HG02943 (cell line): ENCODE data around the gene TNIP1.

Experiments used
- ATAC-seq: cut with Tn5 transposase; IDR thresholded peaks from one replicate; pipeline ENCODE4 v1.9.1; 2021; ENCODE audit warnings: mild to moderate bottlenecking, low read depth, moderate library complexity; ENCODE audit not compliant: unreplicated experiment

The TNIP1 gene

DNA sequence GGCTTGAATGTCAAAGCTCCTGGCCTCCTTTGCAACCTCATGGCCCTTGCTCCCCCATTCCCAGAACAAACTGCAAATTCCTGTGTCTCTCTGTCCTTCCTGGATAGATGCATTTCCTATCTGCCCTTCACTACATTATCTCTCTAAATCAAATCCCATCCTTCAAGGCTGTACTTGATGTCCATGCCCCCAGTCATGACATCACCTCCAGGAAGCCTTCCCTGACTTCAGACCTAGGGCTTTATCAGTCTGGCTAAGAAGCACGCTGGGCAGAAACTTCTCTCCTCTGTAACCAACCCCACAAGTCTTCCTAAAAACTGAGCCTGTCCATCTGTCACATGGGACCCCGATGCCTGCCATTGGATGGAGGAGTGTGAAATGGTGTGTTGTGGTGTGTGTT is 25.7 kb upstream of the TNIP1 start:
- ATAC-seq = no peak

DNA sequence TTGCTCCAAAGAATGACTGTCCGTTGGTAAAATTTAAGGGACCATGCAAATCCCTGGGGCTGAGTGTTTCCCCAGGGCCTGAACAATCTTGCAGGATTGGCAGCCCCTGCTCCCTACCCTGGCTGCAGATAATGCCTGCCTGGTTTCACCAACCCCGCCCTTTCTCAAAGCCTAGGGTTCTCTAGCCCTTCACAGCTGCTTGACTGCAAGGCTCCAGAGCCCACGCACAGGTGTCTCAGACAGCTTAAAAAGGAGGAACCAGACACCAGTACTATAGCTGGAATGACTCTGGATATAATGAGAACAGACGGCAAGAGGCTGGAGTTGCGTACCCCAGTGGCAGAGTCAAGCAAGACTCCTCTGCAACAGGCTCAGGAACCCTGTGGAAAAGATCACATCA is 25.2 kb upstream of the TNIP1 start:
- ATAC-seq = no peak

GRCh38 chr5:151105561-151105960 is 24.7 kb upstream of the TNIP1 start:
- no peak for ATAC-seq

GRCh38 chr5:151104795-151105194 is 24.0 kb upstream of the TNIP1 start:
- no peak for ATAC-seq

DNA sequence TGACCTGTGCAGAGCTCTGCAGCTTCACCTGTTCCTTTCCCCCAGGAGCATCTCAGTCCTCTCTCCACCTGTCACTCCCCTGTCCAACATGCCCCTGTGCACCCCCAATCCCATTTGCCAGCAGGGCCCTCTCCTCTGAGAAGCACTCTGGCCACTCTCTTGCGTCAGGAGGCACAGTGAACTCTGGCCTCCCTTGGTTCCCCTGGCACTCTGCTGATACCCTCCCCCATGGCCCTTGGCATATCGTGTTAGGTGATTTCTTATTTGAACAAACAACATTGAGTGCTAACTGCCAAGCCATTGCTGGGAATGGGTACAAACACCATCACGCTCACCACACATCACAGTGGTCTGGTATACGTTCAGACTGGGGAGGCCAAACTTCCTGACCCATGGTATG is 20.9 kb upstream of the TNIP1 start:
- no peak for ATAC-seq

DNA sequence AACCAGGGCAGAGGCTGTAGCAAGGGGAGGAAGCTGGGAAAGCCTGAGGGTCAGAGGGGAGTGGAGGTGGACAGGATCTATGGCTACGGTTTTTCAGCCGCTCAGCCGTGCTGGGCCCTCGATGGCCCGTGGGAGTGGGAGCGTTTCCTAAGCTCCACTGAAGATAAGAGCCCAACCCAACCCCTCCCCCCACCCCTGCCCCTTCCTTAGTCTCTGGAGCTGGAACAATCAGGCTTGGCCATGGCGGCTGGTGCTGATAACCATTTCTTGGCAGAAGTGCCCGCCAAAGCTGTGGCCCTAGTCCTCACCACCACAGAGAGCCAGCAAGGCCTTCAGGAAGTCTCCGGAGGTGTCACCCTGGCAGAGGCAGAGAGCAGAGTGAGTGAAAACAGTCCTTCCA is 20.3 kb upstream of the TNIP1 start:
- ATAC-seq = no peak

DNA sequence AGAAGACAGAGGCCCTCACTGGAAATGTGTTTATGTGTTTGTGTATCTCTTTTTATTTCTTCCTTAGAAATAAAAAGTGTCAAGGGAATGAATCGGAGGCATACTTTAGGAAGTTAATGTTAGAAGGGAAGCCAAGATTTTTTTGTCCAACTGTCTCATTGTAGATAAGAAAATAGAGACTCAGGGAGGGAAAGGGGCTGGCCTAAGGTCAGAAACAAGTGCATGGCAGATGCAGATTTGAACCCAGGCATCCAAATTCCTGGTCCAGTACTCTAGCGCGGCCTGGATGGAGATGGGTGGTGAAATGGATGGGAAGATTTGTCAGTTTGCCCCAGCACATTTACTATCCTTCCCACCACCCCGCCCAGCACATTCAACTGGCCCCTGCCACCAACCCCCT is 19.8 kb upstream of the TNIP1 start:
- ATAC-seq = no peak

- ATAC-seq = no peak
Observed at GRCh38 chr5:151098768-151099121, 17.9 kb upstream of the TNIP1 start.

GRCh38 chr5:151097820-151098767 is 17.3 kb upstream of the TNIP1 start:
- ATAC-seq = peak; percentile 35

GRCh38 chr5:151097061-151097460 is 16.2 kb upstream of the TNIP1 start:
- ATAC-seq = no peak

GRCh38 chr5:151096001-151096373 is 15.2 kb upstream of the TNIP1 start:
- ATAC-seq = no peak

DNA sequence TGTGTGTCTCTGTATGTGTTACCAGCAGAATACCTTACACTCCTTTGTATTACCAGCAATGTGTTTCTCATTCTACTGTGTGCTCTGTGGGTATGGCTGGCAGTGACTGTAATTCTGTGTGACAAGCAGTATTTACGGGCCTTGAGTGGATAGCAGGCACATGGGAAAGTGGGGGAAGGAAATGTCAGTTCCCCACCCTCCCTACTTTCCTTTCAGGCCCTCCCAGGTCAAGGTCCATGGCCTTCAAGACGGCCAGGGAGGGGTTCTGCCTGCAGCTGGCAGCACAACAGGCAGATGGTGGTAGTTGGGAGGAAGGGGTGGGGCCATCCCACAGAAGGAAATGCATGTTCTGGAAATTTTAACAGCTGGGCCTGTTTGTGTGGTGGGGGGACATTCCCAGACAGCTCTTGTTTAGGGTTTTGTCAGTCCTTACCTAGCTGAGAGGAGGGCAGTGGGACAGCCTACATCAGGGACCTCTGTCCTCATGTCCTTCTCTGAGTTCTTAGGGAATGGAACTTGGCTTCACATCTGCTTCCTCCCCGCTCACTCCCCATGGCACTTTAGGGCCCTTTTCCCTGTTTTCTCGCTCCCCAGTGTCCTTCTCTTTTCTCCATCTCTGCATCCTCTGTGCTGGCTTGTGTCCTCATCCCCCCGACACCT is 14.6 kb upstream of the TNIP1 start:
- ATAC-seq = no peak

GRCh38 chr5:151094852-151095245 is 14.0 kb upstream of the TNIP1 start:
- ATAC-seq = no peak

GRCh38 chr5:151094030-151094851 is 13.4 kb upstream of the TNIP1 start:
- ATAC-seq = peak; percentile 69

DNA sequence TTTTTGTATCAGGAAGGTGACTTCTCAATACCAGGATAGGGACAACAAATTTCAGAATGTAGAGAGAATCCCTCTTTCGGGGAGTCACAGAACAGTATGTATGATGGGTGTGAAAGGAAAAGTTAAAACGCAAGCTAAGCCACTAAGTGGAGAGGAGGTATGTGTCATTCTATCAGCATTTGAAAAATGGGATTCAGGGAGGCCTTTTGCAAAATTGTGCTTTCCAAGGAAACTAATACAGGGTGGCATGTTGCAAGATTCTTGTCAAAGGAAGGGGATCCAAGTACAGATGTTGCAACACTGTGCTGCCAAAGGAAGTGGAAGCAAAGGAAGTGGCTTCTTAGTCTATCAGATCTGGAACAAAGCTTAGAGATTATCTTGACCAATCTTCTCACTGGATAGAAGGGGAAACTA is 12.6 kb upstream of the TNIP1 start:
- ATAC-seq = no peak

GRCh38 chr5:151092762-151093161 is 11.9 kb upstream of the TNIP1 start:
- no peak for ATAC-seq

GRCh38 chr5:151089726-151090125 is 8.9 kb upstream of the TNIP1 start:
- no peak for ATAC-seq

DNA sequence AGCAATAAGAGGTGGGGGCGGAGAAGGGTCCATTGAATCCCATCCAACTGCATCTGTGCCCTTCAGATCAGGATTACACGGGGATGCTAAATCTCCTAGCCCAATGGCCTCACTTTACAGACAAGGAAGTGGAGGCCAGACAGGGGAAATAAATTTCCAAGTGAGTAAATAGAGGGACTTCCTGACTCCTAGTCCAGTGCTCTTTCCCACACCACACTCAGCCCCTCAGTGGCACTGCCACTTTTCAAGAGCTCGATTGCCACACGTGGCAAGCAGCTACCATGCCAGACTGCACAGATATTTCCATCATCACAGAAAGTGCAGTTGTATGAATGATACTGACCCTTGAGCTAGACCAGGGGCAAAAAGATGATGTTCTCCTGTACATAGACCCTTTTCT is 8.2 kb upstream of the TNIP1 start:
- no peak for ATAC-seq

DNA sequence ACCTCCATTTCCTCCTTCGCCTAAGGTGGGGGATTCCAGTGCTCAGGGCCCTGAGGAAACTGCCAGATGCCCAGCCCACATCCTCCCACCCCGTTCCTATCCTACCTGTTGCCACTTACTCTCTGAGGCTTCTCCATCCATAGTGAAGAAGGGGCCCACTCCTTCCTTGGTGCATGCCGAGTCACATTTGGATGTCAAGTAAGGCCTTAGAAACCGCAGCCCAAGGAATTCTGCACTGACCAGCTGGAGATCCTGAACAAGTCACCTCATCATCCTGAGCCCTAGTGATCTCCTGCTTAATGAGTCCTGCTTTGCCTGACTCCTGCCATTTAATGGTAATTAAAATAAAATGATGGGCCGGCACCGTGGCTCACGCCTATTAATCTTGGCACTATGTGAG is 6.7 kb upstream of the TNIP1 start:
- no peak for ATAC-seq

DNA sequence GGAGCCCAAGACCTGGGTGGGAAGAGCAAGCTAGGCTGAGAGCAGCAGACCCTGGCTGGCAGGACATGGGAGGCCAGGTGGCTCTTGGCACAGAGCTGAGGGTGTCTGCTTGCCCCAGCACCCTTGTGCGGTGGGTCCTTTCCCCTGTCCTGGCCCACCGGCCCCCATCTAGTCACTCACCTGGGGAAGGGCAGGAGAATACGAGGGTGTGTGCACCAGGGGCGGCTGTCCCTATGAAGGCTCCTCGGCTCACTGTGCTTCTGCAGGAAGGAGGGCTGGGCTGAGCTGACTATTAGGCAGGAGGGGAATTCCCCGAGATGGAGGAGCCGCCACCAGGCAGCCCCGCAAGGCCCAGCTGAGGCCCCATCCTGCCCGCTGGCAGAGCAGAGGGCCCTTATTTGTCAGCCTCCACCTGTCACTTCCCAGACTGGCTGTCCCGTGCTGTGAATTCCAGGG is 6.1 kb upstream of the TNIP1 start:
- ATAC-seq = peak; percentile 70

DNA sequence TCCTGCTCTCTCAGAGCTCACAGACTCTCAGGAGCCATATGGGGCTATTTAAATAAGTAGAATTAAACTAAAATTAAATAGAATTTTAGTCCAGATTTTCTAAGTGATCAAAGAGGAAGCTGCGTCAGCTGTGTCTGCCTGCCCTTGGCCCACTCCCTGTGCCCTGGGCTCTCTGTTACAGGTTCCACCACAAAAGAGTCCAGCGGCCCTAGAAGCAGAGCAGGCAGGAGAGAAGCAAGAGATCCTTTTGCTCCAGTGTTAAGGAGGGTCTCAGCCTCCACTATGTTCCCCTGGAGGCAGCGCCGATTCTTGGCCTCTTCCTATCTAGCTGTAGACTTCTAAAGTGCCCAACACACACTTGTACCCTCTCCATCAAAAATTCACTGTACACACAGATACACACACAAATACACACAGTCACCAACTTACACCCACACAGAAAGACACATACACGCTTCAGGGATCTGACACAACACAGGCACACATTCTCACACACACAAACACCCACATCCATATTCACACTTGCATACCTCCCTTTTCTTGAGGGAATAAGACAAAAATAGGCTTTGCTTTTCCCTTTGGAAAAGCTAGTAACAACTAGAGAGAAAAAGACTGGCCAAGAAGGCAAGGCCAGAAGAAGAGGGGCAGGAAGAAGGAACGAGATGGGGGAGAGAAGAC is 5.5 kb upstream of the TNIP1 start:
- ATAC-seq = no peak
